Measurements from ENCODE around the gene TFDP2. TPM values are rescaled to one million over a fixed set of nuclear protein-coding genes. Genes with fewer than 3 reads are reported as not detected.

Gene TFDP2
- polyA plus RNA-seq, 3 donors = 83.5 to 105 (median 92.4) TPM

DNA sequence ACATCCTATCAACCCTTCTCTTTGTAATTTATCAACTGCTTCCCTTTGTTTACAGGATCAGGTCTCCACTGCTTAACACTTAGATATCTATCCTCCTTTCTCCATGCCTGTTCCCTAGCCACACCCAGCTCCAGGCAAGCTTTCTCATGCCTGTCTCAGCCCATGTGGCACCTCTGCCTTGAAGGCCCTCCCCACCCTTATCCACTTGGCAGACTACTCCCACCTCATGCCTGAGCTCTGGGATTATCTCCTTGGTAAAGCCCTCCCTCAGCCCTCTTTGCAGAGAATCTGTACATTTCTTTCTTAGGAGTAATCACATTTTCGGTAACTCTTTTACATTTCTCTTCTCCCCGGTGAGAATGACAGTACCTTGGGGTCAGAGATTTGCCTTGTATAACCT, 176.9 kb downstream of the TFDP2 start:
- DNase-seq = no peak

DNA sequence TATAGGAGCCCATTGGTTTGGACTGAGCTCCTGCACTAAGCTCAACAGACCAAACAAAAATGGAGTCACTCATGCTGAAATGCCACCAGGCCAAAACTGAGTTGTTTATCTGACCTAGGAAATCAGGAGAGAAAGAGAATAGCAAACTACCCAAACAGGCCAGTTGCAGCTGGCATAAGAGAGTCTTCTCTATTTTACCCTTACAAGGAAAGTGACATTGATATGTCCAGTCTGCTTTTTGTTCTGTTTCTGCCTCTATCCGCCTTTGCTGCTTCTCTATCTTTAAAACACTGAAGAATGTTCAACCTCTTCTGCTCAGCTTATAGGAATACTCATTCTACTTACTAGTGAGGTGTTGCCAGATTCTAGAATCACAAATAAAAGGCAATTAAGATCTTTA, 177.8 kb downstream of the TFDP2 start:
- DNase-seq = no peak

DNA sequence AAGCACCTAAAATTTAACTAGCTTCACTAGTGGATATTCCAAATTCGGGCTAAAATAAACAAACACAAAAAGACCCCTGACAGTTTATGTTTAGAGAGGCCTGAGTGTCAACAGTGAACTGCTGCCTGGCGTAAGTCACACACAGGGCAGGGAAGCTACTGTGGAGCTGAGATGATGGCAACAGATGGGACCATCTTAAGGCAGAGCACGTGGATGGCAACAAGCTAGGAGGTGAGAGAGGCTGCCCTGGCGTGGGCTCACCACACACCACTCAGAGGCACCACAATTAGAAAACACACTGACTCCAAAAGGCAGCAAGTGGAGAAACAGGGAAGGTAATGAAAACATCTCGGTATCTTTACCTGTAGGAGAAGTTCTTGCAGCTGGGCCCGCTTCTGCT, 179.6 kb downstream of the TFDP2 start:
- DNase-seq = no peak

DNA sequence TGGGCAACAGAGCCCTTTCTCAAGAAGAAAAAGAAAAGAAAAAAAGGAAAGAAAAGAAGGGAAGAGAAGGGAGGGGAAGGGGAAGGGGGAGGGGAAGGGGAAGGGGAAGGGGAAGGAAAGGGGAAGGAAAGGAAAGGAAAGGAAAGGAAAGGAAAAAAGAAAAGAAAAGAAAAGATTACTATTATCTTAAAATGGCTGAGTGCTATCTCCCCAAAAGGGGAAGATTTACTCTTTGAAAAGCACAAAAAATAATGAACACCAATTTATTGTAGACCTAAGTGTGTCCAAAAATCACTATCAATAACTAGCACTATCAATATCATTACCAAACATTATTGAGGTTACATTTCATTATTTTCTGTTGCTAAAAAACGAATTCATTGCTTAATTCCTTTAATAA, 183.9 kb downstream of the TFDP2 start:
- no peak for DNase-seq

DNA sequence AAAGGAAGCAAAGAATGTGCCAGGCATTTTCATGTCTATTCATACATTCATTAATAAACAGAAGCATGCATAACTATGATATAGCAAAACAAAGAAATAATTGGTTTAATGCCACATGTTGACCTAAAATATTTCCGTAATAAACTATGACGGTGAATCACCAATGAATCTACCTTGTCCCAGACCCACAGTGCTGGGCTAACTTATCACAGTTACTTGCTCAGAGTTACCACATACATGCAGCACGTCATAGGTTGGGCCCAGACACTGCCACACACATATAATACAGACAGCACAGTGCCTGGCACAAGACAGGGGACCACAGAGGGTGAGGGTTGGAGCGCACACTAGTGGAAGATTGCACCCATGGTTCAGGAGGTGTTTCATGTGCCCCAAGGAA, 186.0 kb downstream of the TFDP2 start:
- no peak for DNase-seq

DNA sequence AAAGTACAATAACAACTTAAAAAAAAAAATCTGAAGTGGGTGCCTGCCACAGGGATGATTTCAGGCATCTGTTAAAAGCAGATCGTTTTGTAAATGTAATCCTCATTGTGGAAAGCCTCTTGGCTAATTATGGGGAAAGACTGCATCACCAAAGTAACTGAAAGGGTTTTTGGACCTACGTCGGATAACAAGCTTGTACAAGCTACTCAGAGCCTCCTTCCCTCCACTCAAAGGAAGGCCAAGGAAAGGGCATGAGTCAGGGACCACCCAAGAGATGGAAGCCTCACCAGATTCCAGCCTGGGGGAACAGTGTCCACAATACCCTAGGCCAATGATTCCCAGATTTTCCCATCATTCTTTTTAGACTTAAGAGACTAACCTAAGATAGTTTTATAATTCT, 188.6 kb downstream of the TFDP2 start:
- DNase-seq = no peak

DNA sequence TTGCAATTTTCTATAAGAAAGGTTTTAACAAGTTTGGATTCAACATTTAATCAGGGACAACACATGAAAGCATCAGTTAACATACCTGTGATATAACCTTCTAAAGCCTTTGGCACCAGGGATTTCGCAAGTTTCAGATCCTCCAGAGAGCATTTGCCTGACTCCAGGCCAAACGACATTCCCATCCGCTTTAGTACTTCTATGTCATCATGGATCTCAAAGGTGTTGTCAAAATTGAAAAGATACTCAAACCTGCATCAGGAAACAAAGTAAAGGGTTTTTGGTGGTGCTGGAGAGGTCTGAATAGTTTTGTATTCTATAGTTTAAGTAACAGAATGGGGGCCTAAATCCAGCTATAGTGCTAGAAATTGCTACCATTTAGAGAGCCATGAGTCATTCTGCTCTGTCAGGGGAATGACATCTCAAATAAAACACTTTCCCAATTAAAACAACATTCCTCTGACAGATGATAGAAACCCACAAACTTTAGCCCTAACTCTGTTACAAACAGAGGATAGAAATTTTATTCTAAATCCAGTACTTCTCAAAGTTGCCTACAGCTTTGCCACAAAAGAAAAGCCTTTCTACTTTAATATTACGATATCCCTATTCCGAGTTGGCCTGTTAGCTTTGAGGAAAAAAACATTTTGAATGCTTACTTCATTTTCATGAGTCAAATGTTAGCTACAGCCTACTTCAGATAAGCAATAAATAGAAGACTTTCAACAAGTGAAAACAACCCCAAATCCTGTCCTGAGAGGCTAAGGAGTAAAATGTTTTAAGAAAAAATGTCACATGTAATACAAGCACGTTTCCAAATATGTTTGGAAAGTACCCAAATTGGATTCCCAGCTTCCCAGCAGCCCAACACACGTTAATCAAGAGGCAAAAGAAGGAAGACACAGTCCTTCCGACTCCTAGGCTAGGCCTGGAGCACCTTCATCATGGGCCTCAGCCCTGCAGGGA, 189.5 kb downstream of the TFDP2 start:
- DNase-seq = no peak

DNA sequence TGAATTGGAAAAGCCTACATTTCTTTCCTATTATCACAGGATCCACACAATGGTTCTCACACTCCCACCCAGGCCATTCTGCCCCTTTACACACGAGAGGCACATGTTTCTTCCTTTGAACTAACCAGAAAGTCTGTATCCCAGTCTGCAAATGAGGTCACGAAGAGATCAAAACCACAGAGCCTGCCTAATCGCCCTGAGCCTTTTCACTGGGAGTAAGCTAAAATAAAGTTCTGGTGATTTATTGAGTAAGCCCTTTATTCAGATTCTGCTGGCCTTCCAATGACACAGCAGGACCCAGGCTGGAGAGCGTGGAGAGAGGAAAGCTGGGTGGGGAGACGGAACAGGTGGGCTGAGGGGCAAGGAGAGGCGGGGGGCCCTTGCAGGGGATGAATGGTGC, 194.2 kb downstream of the TFDP2 start:
- DNase-seq = peak; percentile 38

DNA sequence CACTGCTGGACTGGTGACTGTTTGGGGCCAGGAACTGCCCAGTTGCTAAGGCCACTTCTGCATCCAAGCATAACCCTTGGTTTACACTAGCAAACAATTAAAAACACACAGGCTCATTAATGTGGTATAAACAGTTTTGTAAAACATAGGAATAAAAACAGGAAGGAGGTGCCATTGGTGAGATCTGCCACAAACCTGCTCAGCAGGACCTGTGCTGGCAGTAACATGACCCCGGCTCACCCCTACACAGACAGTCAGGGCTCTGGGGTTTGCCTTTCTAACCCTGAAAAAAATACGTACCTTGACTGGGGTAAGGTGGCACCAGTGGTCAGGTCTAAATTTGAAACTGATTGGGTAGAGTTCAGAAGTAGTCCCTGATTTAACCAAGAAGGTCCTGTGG, 196.7 kb downstream of the TFDP2 start:
- no peak for DNase-seq

DNA sequence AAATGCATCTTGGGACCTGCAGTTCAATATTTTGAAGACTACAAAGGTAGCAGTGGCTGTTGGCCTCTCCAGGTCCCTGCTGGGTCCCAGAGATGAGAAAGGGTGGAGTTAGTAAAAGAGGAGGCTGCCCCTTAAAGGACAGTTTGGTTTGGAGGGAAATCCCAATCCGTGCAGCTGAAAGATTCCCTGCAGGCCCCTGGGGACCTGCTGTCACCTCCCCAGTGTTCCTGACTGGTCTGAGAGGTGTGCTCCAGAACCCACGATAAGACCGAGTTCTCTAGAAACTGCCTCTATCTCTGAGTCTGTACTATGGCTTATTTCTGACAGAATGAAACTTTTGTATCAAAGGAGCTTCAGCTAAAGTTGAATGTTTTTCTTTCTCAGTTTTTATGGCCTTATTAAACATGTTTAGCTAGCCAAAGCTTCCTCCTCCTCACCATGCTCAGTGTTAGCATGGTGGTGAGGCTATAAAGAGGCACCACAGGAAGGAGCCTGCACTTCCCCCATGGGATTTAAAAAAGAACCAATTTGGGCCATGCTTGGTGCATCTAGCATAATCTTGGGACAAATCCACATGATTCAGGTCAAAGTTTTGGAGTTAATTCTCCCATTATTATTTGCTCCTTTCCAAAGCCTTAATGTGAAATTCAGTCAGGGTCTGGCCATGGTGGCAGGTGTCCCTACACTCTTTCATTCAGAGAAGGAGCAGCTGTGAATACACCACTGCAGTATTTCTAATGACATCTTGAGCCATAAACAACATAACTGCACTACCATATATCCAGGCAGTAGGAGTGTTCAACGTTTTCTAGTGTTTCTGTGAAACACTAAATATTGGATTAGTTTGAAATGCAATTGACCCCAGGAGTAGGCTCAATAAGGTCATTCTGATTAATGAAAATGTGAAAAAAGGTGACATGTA, 198.5 kb downstream of the TFDP2 start:
- DNase-seq = no peak

DNA sequence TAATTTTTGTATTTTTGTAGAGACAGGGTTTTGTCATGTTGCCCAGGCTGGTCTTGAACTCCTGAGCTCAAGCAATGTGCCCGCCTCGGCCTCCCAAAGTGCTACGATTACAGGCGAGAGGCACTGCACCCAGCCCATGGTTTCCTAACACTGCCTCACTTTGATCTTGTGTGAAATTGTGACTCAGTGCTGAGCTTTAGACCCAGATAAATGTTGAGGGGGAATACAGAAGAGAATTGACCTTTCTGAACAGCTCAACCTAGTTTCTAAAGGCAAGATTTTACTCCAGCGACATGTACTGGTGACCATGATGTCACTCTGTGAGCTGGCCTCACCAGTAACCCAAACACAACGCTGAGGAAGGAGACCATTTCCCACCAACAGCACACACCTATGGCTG, 199.4 kb downstream of the TFDP2 start:
- no peak for DNase-seq

DNA sequence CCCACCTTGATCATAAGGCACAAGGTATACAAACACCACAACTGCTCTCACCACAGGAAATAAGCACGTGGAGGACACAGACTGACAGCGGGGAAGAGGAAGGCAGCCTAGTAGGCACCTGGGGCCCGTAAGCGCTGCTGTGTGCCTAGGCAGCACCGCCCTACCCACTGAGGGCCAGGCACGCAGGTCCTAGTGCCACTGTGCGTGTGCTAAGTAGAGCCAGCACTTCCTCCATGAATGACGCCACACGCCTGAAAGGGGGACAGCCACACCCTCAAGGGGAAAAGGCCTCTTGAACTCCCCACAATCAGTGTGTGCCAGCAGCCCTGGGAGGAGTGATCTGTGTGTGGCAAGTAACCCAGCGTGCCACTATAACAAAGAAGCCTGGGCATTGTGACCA, 199.9 kb downstream of the TFDP2 start:
- no peak for DNase-seq

DNA sequence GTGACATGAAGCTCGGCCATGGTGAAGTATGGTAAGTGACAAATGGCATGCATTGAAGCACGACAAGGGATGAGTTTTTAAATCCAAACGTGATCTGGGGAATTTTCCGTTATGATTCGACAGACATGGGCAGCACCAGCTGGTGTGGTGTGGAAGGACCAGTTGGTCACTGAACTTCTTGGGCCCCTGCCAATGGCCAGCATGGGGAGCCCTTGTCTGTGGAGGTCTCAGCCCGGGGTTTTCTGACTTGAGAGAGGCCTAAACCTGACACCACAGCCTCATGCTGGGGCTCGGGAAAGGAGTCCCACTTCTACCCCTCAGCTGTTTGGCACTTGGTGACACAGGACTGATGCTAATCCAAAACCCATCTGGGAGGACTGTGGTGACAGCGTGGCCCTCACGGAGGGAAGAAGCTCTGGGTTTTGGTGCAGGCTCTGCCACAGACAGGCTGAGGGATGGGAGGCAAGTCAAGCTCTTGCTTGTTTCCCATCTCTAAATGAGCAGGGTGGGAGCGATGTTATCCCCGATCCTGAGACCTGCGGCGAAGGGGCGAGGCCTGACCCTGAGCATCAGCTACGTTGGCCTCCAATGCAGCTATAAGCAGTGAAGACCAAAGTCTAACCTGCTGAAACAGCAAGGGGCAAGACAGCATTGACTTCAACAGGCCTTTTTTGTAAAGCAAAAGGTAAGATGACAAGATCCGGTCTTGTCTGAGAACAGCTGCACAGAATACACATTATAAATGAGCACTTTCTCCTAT, 203.4 kb downstream of the TFDP2 start:
- no peak for DNase-seq

DNA sequence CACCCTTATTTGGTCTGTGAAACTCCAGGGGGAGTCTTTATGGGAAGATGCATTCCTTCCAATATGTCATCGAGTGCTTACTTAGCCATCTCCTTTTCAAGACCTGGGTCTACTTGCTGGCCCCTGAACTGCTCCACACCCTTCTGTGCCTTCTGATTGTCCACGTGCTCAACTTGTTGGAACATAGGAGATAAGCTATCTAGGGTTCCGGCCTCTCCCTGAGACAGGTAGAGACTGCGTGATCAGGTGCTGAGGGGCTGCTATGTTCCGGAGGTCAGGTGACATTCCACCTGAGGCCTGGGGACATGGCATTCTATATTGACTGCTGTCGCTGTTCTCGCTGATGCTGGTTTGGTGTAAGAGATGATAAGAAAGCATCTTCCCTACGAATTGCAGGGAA, 207.3 kb downstream of the TFDP2 start:
- DNase-seq = no peak

DNA sequence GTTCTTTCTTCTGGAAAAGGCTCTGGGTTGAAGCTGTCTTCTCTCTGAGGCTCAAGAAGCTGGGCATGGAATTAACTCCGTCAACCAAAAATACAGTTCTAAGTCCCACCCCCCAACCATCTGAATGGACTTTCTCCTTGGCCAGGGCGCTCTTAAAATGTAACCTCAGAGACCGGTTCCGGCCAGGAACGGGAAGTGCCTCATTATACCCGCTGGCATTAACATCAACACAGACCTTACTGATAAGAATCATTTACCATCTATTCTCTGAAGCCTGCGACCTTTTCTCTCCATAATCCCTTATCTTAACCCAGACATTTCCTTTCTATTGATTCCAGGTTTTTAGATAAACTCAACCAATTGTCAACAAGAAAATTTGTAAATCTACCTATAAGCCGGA, 208.3 kb downstream of the TFDP2 start:
- no peak for DNase-seq

DNA sequence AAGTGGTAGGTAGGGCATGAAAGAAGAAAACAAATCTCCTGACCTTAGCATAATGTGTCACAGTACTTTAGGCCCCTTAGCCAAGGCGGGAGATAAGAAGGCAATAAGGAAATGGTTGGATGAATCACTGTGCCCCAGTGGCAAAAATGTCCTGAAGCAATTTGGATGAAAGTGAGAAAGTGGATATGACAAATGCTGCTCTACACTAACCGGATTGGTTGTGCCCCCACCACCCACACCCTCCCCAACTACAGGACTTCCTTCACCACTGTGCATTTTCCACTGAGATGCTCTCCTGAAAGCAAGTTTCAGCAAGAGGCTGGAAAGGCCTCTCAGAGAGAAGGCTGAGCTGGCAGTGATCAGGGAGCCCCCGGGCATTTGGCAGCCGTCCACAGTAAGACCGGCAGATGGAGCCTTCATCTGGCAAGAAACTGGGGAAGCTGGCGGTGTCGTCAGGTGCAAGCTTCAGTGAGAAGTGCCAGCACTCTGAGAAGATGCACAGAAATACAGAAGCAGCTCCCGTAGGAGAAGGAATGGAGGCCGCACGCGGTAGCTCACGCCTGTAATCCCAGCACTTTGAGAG, 209.1 kb downstream of the TFDP2 start:
- DNase-seq = peak; percentile 21

DNA sequence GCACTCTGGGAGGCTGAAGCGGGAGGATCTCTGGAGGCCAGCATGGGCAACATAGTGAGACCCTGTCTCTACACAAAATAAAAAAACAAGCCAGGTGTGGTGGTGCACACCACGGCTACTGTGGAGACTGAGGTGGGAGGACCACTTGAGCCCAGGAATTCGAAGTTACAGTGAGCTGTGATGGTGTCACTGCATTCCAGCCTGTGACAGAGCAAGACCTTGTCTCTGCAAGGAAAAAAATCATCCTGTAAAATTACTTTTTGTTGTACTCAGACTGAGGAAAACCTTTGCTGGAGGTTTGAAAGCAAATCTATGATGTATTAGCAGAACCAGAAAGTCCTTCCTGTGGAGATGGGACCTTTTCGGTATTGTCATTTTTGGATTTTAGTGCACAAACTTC, 209.6 kb downstream of the TFDP2 start:
- DNase-seq = no peak

DNA sequence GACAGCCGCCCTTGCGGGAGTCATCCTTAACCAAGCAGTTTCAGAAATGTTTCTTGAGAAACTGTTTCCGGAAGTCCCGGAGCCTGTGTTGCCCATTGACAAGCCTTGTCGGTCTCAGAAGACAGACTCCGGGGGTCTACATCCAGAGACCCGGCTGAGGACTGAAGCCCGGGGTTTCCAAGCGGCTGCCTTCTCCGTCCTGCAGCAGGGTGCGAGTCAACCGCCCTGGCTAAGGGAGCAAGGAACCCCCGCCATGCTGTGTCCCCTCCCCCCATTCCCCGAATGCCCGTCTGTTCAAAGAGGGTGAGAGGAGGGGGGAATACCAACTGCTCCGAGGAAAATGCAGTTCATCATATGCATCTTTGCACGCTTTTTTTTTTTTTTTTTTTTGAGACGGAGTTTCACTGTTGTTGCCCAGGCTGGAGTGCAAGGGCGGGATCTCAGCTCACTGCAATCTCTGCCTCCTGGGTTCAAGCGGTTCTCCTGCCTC, 211.3 kb downstream of the TFDP2 start:
- DNase-seq = no peak

DNA sequence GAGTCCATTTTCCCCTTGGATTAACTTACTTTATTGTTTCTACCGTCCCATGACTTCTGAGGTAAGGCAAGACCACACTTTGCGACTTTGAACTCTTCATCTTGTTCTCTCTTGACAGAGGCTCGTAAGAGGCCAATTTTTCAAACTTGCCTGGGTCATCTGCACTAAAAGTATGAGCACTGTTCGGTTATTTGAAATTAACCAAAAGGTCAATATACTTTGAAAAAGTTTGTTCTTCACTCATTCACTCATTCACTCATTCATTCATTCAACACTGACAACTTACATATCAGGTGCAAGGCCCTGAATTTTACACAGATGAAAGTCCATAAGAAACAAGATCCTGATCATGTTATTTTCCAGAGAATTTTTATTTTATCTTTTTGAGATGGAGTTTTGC, 215.0 kb downstream of the TFDP2 start:
- no peak for DNase-seq

DNA sequence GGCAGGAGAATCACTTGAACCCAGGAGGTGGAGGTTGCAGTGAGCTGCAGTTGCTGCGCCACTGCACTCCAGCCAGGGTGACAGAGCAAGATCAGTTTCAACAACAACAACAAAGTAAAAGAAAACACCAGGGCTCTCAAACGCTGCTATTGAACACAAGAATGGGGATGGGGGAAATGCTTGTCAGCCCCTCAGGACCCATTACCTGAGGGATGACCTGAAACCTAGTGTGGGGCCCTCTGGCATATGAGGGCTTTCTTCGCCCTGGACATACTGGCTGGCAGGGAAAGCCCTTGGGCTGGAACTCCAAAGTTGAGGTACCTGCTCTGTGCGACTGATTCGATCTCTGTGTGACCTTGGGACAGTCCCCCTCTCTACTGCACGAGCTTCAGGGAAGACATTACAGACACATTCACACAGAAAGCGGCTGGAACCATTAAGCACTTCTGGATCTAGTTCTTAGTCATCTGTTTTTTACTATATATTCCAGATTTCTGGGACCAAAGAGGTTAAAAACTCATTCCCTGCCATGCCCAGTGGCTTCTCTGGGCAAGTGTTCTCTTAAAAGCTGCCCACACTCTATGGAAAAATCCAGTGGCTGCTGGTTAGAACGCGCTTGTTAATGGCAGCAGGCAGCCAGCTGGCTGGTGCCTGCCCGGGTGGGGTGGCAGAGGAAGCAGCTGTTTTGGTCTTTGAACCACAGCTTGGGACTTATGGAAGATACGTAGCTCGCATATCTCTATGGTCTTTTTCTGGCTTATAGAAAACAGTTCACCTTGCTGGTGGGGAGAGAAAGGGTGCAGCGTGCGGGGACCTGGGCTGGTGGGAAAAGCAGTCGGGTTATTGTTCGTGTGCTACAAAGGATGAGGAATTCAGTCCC, 215.7 kb downstream of the TFDP2 start:
- DNase-seq = no peak

DNA sequence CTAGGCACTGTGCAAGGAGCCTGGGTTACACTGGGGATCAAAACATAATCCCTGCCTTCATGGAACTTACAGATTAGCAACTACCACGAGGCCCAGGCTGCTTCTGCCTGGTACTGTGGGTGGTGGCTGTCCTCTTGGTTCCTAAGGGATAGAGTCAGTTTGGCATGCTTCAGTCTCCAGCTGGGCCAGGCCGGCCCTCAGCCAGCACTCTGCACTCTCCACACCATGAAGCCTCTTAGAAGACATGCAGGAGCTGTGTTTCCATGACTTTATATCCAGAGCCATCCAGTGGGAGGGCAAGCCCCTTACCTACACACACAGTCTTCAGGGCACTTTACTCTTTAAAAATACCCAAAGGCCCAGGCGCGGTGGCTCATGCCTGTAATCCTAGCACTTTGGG, 218.5 kb downstream of the TFDP2 start:
- DNase-seq = no peak
